Thyroid gland (tissue), 4 donors: ENCODE measurements around the gene EMP2.

Experiments used
- CTCF ChIP-seq, 6 experiments: fragments of 200-600 bp in 3 of 6; fragments of 450-650 bp in 3 of 6; sonication (generic) in 3 of 6; IDR thresholded peaks; one replicate each; pipeline ENCODE4 v1.5.1; 2016 to 2019; ENCODE audit warnings: antibody characterized with exemption in 6 of 6, mild to moderate bottlenecking in 2 of 6, inconsistent platforms in 1 of 6, moderate library complexity in 1 of 6
- POLR2A ChIP-seq, 2 donors: fragments of 450-650 bp; IDR thresholded peaks; one replicate each; pipeline ENCODE4 v1.6.1; 2017; ENCODE audit warnings: antibody characterized with exemption in 2 of 2, mild to moderate bottlenecking in 2 of 2, moderate library complexity in 1 of 2

- TF ChIP-seq CTCF (IDR thresholded peaks at IDR 0.05): no peak
- TF ChIP-seq POLR2A (IDR thresholded peaks at IDR 0.05): no peak
Measured at GRCh38 chr16:10629592-10629963, 49.2 kb upstream of the EMP2 start.
